Erythroblast (primary cell): Measurements from ENCODE around the gene KCNMA1.

Experiments
- GATA1 ChIP-seq: IDR thresholded peaks from 2 replicates; pipeline ENCODE4 v1.6.1; 2011; ENCODE audit warnings: low read depth, mild to moderate bottlenecking, control low read depth, low read length, moderate library complexity
- POLR2A ChIP-seq: IDR thresholded peaks from 2 replicates; pipeline ENCODE4 v1.6.1; 2011; ENCODE audit warnings: mild to moderate bottlenecking, low read length

GRCh38 chr10:77520995-77521394 lies 116.6 kb downstream of the KCNMA1 start:
- TF ChIP-seq POLR2A = no peak
- no peak for TF ChIP-seq GATA1
